Hematopoietic multipotent progenitor cell treated with erythropoietin and hydrocortisone succinate and interleukin-3 and kit ligand, for 4 days (in vitro differentiated cells): ENCODE data around the gene FANCL.
A peak's percentile ranks its signal among the peaks of the same experiment; 100 is the strongest.
"Not testable (repeated sequence)": the region's sequence is repeated elsewhere in the genome, so short reads cannot be mapped to it uniquely, and the experiment has no call there.

Source experiments
- DNase-seq: peaks from one replicate; pipeline ENCODE4 v3.0.0-alpha.2; 2015

Gene FANCL

GRCh38 chr2:58240670-58241545, at the start of gene FANCL:
Gene FANCL (minus strand): TSS chr2:58241325. CDS start chr2:58241313, 12 bp downstream.
- DNase-seq, result peak; percentile 94

GRCh38 chr2:58289029-58289428, 47.9 kb upstream of the FANCL start:
- DNase-seq, result no peak

DNA sequence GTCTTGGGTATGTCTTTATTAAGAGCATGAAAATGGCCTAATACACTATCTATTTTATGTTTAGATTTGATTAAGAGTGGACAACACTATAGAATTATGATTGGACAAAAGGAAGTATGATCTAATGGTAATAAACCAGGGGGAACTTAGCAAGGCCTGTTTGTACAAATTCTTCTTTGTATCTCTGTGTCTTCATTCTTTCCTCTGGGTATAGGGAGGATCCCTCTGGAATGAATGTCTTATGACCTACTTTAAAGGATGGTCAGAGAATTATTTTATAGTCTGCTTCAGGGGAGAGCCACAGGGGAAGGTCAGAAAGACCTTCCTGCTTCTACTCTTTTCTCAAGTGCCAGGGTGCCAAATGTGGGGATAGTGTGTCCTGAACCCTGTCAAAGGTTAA, 42.8 kb upstream of the FANCL start:
- DNase-seq, result no peak

DNA sequence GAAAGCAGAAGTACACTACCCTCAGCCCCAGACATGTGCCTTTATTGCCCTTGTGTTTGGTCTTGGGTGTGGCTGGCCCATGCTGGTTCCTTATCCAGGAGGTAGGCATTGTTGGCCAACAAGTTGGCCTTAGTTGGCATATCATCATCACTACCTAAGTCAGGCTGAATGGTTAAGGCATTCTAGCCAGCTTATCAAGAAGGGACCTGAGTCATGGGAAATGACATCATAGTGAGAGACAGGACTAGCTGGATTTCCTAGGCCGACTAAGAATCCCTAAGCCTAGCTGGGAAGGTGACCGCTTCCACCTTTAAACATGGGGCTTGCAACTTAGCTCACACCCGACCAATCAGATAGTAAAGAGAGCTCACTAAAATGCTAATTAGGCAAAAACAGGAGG, 34.0 kb upstream of the FANCL start:
- DNase-seq, result peak; percentile 5

DNA sequence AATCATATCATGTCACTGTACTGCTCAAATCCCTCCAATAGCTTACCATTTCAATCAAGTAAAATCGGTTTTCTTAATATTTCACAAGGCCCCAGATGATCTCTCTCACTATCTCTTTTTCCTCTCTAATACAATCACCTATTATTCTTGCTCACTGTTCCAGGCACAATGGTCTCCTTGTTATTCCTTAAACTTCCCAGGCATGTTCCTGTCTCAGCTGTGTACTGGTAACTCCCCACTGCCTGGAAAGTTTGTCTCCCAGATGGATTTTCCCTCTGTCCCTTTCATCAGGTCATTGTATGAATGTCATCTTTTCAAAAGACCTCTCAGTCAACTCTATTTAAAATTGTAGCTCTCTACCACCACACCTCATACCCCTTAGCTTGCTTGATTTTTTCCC, 30.7 kb upstream of the FANCL start:
- DNase-seq, result no peak

DNA sequence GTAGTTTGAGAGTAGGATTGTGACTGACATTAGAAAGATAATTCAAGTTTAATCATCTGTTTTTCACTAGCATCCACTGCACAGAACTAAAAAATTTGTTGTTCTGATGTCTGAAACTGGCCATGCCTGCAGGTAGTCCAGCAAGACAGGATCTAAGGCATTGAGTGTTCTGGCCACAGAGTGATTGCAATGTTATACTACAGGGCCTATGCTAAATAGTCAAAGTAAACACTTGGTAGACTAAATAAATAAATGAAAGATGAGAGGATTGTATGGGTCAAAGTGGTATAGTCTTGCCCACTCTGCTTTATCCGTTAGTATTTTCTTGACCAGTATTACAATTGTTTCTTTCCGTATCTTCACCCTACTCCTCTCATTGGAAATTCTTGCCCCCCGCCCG, 27.6 kb upstream of the FANCL start:
- DNase-seq, result no peak

- DNase-seq, result no peak
Measured at GRCh38 chr2:58266211-58266610, 25.1 kb upstream of the FANCL start.

DNA sequence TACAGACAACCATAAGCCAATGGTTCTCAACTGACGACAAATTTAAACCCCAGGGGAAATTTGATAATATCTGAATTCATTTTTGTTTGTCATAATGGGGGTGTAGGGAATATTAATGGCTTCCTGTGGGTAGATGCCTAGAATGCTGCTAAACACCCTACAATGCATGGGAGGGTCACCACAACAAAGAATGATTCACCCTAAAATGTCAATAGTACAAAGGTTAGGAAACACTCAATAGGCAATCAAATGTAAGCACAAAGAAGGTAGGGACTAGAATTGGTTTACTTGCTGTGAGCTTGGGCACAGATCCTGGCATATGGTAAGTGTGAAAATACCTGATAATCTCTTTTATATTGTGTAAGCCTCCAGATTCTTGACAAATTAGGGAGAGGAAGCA, 20.1 kb upstream of the FANCL start:
- DNase-seq, result no peak

GRCh38 chr2:58258456-58258855, 17.3 kb upstream of the FANCL start:
- DNase-seq, result not testable (repeated sequence)

DNA sequence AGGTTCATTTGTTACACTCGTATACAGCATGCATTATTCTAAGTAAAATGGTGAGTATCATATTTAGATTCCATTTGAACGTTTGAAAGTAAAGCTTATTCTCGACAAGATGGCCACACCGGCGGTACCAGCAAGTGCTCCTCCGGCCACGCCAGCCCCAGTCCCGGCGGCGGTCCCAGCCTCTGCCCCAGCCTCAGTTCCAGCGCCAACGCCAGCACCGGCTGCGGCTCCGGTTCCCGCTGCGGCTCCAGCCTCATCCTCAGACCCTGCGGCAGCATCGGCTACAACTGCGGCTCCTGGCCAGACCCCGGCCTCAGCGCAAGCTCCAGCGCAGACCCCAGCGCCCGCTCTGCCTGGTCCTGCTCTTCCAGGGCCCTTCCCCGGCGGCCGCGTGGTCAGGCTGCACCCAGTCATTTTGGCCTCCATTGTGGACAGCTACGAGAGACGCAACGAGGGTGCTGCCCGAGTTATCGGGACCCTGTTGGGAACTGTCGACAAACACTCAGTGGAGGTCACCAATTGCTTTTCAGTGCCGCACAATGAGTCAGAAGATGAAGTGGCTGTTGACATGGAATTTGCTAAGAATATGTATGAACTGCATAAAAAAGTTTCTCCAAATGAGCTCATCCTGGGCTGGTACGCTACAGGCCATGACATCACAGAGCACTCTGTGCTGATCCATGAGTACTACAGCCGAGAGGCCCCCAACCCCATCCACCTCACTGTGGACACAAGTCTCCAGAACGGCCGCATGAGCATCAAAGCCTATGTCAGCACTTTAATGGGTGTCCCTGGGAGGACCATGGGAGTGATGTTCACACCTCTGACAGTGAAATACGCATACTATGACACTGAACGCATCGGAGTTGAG, 10.4 kb upstream of the FANCL start:
- DNase-seq, result not testable (repeated sequence)

GRCh38 chr2:58241546-58241864, 380 bp upstream of the FANCL start:
- no peak for DNase-seq

GRCh38 chr2:58239243-58239925, 1.7 kb downstream of the FANCL start:
- DNase-seq, result peak; percentile 11

GRCh38 chr2:58237741-58238140, 3.4 kb downstream of the FANCL start:
- DNase-seq, result peak; percentile 56

DNA sequence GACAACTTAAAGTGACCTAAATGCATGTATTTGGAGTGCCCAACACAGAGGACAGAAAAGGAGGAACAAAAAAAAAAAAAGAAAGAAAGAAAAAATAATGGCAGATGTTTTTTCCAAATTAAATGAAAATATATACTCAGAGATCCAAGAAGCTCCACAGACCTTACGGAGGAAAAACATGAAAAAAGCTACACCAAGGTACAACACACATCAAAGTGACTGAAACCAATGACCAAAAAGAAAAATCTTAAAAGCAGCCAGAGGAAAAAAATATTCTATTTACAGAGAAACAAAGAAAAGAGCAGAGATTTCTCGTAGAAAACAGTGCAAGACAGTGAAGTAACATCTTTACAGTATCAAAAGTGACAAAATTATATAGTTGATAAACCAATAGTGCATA, 5.1 kb downstream of the FANCL start:
- no peak for DNase-seq

- DNase-seq, result no peak
Measured at GRCh38 chr2:58235170-58235569, 6.0 kb downstream of the FANCL start.

DNA sequence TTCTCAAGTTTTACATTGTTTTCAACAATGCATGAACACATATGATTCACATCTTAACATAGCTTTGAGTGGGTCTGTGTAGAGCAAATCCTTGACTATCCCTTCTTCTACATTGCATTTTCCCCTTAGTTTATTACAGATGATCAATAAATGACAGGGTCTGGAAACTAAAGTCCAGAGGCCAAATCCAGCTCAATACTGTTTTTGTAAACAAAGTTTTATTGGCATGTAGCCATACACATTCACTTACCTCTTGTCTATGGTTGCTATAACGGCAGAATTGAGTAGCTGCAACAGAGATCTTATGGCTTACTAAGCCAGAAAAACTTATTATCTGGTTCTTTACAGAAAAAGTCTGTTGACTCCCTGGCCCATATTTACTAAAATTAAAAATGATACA, 12.8 kb downstream of the FANCL start:
- DNase-seq, result no peak

GRCh38 chr2:58227171-58227917, 13.8 kb downstream of the FANCL start:
- DNase-seq, result no peak

DNA sequence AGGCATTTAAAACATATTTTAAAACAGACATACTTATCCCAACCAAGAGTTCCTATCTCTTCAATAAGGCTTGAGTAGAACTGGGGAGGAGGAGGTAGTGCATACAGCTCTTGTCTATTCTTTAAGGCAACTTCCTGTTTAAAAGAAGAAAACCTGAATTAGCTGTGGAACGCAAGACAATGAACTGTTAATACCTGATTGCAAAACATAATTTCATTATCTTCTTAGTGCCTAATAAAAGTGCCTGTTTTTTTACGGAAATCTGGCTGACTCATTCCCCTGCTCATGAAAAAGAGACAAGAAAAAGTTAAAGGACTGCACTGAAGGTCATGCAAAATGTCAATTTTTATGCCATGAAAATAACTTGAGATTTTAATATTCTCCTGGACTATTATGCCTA, 19.2 kb downstream of the FANCL start:
- DNase-seq, result peak; percentile 26

DNA sequence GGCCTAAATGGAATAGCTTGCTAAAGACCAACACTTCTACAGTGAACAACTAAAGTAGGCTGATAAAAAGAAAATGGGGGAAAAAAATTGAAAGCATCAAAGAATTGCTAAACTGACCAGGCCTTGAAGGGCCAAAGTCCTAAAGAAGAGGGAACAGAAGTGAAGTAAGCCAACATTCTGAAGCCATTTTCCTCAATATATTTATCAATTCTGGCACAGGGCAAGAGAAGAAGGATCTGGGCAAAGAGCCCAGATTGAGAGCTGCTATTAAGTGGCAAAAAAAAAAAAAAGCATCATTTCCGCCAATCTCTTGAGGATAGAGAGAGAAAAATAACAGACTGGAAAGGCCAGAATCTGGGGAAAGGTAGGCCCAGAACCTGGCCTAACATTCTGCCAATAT, 25.7 kb downstream of the FANCL start:
- no peak for DNase-seq

- not testable (repeated sequence) for DNase-seq
Measured at GRCh38 chr2:58210951-58211568, 30.1 kb downstream of the FANCL start.

DNA sequence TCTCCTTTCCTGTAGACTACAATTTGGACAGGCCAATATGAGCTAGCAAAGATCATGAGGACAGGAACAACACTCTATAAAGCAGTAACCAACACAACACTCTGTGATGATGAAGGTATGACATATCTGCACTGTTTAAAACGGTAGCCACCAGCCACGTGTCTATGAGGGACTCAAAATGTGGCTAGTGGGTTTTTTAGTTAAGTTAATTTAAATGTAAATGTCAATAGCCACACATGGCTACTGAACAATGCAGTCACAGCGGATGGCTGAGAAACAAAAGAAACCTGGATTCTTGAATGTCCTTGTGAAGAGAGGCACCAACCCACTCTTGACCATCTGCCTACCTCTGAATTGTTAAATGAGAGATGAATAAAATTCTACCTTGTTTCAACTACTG, 33.9 kb downstream of the FANCL start:
- DNase-seq, result no peak

- DNase-seq, result no peak
Measured at GRCh38 chr2:58206785-58207184, 34.3 kb downstream of the FANCL start.
